ENCODE results near the gene LIG3. TPM values are rescaled to one million over a fixed set of nuclear protein-coding genes. Genes with fewer than 3 reads are reported as not detected.
A peak's percentile ranks its signal among the peaks of the same experiment; 100 is the strongest.

The LIG3 gene
- polyA plus RNA-seq, 6 donors from 2014 or later = 9.2 to 16.9 (median 11.9) TPM

DNA sequence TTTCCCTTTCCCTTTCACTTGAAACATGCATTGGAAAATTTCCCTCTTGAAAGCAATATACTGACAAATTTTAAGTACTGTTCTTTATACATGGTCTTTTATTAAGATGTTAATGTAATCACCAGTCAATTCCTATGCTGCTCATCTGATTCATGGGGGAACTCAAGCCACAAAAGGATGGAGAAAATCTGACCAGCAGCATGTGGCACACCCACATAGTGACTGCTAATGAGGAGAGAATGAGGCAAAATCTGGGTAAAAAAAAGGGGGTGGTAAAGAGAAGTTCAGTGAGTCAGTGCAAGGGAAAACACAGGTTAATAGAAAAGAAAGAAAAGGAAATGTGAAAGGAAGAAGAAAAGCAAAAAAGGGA lies 71.9 kb downstream of the LIG3 start:
- no peaks in the 10 kb centered on the region for H3K9me3 Mint-ChIP-seq
- peak overlapping the region; percentile 37 to 96 (median 78) for H3K27ac Mint-ChIP-seq
- no peak for ATAC-seq (ENCODE audit: low read depth in 2 of 2)
- peak overlapping the region in 5 of 8 donors; percentile 1 to 75 (median 22) for H3K4me3 Mint-ChIP-seq
- H3K4me1 Mint-ChIP-seq = peaks cover 36 to 46% (median 40%) of the 10 kb centered on the region in 3 donors
- DNase-seq = no peak
- H3K36me3 Mint-ChIP-seq = no peaks in the 10 kb centered on the region
- H3K27me3 Mint-ChIP-seq = no peaks in the 10 kb centered on the region

DNA sequence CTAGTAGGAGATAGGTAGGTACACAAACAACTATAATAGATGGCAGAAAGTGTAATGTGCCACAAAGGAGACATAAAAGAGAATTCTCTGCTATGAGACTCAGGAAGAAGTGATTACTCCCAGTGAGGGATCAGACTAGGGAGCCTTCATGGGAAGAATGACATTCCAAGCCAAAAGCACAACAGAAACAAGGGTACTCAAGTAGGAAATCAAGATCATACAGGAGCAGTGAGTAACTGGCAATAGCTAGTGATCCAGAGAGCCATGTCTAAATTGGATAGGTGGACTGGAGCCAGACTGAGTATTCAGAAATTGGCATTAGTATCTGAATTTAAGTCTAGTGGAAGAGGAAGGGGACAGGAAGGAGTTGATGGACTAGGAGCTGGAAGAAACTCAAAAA lies 72.5 kb downstream of the LIG3 start:
- Mint-ChIP-seq H3K27me3 (no peaks in the 10 kb centered on the region), H3K27ac (peak overlapping the region in 5 of 6 donors; percentile 37 to 96 (median 63)), H3K36me3 (peaks cover 0 to 5% of the 10 kb centered on the region in 2 donors), H3K4me3 (no peak overlapping the region), H3K9me3 (no peaks in the 10 kb centered on the region), H3K4me1 (peaks cover 36 to 45% (median 40%) of the 10 kb centered on the region in 3 donors)
- no peak for ATAC-seq (ENCODE audit: low read depth in 2 of 2)
- DNase-seq = no peak

GRCh38 chr17:35053204-35053603 lies 72.9 kb downstream of the LIG3 start:
- no peaks in the 10 kb centered on the region for H3K9me3 Mint-ChIP-seq
- DNase-seq (no peak), ATAC-seq (ENCODE audit: low read depth in 2 of 2) (no peak)
- H3K4me1 Mint-ChIP-seq = peaks cover 36 to 45% (median 40%) of the 10 kb centered on the region in 3 donors
- H3K27me3 Mint-ChIP-seq = no peaks in the 10 kb centered on the region
- peaks cover 0 to 6% of the 10 kb centered on the region in 2 donors for H3K36me3 Mint-ChIP-seq
- no peak overlapping the region for H3K4me3 Mint-ChIP-seq
- H3K27ac Mint-ChIP-seq = peak overlapping the region in 3 of 6 donors; percentile 39 to 91 (median 63)

DNA sequence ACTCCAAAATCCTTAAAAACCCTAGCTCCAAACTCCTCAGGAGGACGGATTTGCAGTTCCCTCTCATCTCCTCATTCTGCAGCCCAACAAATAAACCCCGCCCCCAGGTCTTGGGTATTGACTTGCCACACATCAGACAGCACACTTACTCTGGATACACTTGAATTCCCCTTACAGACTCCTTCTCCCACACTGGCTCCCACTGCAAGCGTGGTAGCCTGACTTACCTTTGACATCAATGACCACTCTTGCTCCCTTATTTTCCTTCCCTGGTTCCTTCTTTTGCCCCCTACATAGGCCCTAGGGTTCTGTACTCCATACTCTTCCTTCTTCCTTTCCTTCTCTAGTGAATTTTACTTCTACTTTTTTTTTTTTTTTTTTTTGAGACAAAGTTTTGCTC lies 75.7 kb downstream of the LIG3 start:
- Mint-ChIP-seq H3K9me3 (no peaks in the 10 kb centered on the region), H3K4me1 (peaks cover 25 to 35% (median 29%) of the 10 kb centered on the region in 3 donors), H3K36me3 (peaks cover 0 to 14% of the 10 kb centered on the region in 2 donors), H3K27me3 (no peaks in the 10 kb centered on the region), H3K4me3 (peak overlapping the region in 1 of 8 donors; percentile 56), H3K27ac (peak overlapping the region in 5 of 6 donors; percentile 16 to 87 (median 60))
- DNase-seq (no peak), ATAC-seq (ENCODE audit: low read depth in 2 of 2) (no peak)

DNA sequence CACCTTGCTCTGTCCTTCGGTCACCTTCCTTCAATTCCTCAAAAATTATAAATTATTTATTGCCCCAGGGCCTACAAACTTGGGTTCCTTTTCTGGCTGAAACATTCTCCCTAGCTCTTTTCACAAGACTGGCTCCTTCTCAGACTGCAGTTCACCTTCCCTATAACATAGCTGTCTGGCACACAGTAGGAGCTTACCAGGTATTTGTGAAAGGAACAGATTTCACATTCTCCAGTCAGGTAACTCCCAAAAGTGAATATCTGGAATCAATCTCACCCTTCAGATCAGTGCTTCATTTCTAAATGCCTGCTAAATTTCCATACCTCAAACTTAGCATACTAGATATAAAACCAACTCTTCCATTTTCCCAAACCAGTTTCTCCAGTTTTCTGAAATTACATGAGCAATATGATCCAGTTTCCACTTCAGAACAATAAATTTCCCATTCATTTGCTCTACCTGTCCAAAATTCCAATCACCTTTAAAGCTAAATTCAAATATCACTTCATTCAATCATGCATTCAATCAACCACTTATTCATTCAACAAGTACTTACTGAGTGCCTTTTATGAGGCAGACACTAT lies 77.1 kb downstream of the LIG3 start:
- Mint-ChIP-seq H3K36me3 (peaks cover 0 to 14% of the 10 kb centered on the region in 2 donors), H3K27ac (no peak overlapping the region), H3K4me1 (peaks cover 13 to 24% (median 18%) of the 10 kb centered on the region in 3 donors), H3K4me3 (no peak overlapping the region), H3K27me3 (no peaks in the 10 kb centered on the region), H3K9me3 (no peaks in the 10 kb centered on the region)
- DNase-seq (no peak), ATAC-seq (ENCODE audit: low read depth in 2 of 2) (no peak)

Other genes starting within 250 kb of the LIG3 start
- gene CCT6B, start 19.1 kb upstream of the LIG3 start, polyA plus RNA-seq (ENCODE audit: low read depth in 6 of 6) = 1 to 10 TPM in 4 of 6 donors, under 1 TPM in 1, not detected in 1; 0.82 to 4.5 (median 1.5) TPM
- 10 to 100 TPM in 5 of 6 donors, 1 to 10 TPM in 1; 4.5 to 32.8 (median 28.0) TPM for gene ZNF830, start 19.0 kb upstream of the LIG3 start, polyA plus RNA-seq (ENCODE audit: low read depth in 6 of 6)
- 10 to 100 TPM; 15.9 to 27.4 (median 22.3) TPM for gene RFFL, start 83.2 kb downstream of the LIG3 start, polyA plus RNA-seq (ENCODE audit: low read depth in 6 of 6)
- 10 to 100 TPM in 3 of 6 donors, 1 to 10 TPM in 3; 9.0 to 17.0 (median 11.6) TPM for gene RAD51D, start 139.3 kb downstream of the LIG3 start, polyA plus RNA-seq (ENCODE audit: low read depth in 6 of 6)
- not detected for gene FNDC8, start 141.1 kb downstream of the LIG3 start, polyA plus RNA-seq (ENCODE audit: low read depth in 6 of 6)
- 1 to 10 TPM; 3.2 to 5.8 (median 3.6) TPM for gene NLE1, start 161.8 kb downstream of the LIG3 start, polyA plus RNA-seq (ENCODE audit: low read depth in 6 of 6)
- not detected for gene UNC45B, start 167.3 kb downstream of the LIG3 start, polyA plus RNA-seq (ENCODE audit: low read depth in 6 of 6)
- not detected for gene SLC35G3, start 213.9 kb downstream of the LIG3 start, polyA plus RNA-seq (ENCODE audit: low read depth in 6 of 6)